GM13976 (cell line): ENCODE measurements around the gene MIGA2.

Experiments used
- DNase-seq: peaks from one replicate; pipeline ENCODE4 v3.0.0; 2012; ENCODE audit warnings: low spot score
- in situ Hi-C: fragments of 300-500 bp; cut with MboI; formaldehyde crosslinking; loops from one replicate; pipeline ENCODE4 v1.12.0; 2022; ENCODE audit warnings: low sequenced_read_pairs, mixed read lengths, inconsistent platforms; ENCODE audit not compliant: unreplicated experiment
- TF ChIP-seq, protein P1 (sequence below): IDR thresholded peaks from 2 replicates; pipeline ENCODE4 v1.5.1; 2012; ENCODE audit warnings: borderline replicate concordance, mild to moderate bottlenecking; ENCODE audit not compliant: insufficient read depth; ENCODE audit errors: extremely low read depth, missing control alignments, control extremely low read depth

The MIGA2 gene

DNA sequence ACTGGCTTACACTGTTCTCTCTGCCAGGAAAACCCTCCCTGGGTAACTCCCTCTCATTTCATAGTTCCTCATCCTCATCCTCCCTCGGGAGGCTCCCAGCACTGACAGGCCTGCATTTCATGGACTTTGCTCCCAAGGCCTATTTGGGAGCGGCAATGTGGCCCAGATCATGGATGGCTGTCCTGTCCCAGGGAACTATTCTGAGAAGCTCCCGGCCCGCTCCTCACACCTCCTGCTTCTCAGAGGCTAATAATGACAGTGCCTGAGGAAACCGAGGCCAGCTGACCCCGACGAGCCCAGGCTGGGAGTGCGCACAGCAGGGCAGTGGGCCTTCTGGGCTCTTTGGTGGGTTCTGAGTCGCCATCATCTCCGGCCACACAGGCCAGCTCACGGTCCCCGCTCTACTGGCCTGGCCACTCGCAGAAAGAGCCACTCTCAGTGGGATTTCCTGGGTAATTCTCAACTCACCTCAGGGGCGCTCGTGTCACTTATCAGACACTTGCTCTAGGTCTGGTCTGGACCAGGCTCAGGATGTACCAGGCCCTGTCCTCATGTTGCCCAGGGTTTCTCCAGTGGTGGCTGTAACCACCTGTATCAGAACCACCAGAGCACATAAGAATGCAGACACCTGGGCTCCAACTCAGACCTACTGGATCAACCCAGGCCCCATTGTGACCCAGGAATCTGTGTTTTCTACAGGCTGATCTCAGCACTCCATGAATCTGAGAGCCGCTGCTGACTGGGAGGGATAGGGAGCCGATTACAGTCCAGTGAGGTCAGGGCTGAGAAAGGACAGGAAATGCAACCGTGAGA lies 42.5 kb downstream of the MIGA2 start:
- DNase-seq: no peak
- in situ Hi-C loops: no loop called here
- TF ChIP-seq, protein P1, sequence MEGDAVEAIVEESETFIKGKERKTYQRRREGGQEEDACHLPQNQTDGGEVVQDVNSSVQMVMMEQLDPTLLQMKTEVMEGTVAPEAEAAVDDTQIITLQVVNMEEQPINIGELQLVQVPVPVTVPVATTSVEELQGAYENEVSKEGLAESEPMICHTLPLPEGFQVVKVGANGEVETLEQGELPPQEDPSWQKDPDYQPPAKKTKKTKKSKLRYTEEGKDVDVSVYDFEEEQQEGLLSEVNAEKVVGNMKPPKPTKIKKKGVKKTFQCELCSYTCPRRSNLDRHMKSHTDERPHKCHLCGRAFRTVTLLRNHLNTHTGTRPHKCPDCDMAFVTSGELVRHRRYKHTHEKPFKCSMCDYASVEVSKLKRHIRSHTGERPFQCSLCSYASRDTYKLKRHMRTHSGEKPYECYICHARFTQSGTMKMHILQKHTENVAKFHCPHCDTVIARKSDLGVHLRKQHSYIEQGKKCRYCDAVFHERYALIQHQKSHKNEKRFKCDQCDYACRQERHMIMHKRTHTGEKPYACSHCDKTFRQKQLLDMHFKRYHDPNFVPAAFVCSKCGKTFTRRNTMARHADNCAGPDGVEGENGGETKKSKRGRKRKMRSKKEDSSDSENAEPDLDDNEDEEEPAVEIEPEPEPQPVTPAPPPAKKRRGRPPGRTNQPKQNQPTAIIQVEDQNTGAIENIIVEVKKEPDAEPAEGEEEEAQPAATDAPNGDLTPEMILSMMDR: no peak

DNA sequence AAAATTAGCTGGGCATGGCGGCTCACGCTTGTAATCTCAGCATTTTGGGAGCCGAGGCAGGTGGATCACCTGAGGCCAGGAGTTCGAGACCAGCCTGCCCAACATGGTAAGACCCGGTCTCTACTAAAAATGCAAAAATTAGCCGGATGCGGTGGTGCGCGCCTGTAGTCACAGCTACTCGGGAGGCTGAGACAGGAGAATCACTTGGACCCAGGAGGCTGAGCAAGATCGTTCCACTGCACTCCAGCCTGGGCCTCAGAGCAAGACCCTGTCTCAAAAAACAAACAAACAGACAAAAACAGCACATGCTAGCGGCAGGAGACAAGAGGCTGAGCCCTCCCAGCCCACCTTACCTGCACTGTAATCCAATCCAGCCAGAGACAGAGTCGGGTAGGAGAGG lies 43.4 kb downstream of the MIGA2 start:
- TF ChIP-seq, protein P1: no peak
- DNase-seq: no peak
- in situ Hi-C loops: no loop called here

DNA sequence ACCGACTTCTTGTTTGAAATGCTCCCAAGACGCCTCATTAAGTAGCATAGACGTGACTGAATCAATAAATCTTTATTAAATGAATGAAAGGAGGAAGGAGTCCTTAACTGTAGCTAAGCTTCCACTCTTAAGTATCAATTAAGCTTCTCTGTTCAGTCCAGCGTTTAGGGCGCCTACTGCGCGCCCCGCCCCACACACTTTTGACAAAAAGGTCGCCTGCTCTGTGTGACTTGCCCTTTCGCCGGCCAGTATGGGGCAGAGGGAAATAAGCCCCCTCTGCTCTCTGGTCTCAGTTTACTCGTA lies 43.8 kb downstream of the MIGA2 start:
- no peak for DNase-seq
- TF ChIP-seq, protein P1: no peak
- in situ Hi-C loops: no loop called here

DNA sequence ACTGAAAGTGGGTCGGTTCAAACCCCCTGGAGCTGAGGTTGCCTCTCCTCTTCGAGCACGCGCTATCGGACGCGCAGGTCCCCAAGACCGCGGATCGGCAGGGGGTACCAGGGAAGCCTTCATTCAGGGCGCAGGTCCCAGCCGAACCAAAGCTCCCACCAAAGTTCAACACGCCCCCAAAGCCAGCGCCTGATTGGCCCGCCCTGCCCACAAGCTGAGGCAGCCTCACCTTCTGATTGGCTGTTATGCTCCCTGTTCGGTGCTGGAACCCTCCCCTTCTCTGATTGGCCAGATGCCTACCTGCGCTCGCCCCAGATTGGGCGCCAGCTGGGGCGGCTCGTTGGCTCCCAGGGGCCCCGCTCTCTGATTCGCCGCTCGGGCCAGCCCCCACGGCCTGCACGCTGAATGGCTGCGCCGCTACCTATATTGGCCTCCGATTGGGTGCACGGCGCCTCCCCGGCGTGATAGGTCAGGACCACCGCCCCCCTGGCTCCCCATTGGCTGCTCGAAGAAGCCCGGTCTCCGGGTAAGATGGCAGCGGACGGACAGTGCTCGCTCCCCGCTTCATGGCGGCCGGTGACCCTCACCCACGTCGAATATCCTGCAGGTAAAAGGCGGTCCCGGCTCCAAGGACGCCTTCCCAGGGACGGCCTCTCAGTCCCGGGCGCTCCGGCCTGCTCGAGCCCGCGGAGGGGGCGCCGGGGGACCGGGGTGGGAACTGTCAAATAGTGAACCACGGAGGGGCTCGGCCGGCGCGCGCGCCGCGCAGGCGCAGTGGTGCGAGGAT lies 44.4 kb downstream of the MIGA2 start, which contains the start of gene DOLPP1:
Gene DOLPP1, plus strand, starts transcription at position 511 of the 787 bp plus-strand sequence. Its CDS starts 21 bp downstream, at position 532.
- TF ChIP-seq, protein P1: no peak
- peak; percentile 100 for DNase-seq
- in situ Hi-C loops: no loop called here

DNA sequence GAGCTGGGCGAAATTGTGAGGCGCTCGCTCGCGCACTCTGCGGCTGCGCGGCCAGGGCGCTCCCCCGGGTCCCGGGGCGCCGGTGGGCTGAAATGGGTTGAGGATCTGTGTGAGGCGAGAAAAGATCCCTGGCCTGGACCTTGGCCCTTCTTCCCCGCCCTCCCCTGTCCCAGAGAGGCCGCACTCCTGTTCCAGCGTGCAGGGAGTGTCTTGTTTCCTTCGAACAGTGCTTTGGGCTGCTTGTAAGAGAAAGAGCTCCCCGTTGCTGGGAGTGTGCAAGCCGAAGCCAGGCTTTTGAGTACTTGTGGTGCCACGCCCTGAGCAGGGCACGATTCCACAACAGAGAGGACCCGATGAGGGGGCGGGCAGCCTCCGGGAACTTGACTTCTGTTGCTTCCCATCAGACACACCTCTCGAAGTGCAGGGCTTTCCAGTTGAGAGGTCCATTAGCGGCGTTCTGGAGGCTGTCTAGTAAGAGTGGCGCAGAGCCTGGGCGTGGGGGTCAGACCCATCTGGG lies 45.0 kb downstream of the MIGA2 start:
- in situ Hi-C loops: no loop called here
- peak; percentile 96 for DNase-seq
- TF ChIP-seq, protein P1: no peak

DNA sequence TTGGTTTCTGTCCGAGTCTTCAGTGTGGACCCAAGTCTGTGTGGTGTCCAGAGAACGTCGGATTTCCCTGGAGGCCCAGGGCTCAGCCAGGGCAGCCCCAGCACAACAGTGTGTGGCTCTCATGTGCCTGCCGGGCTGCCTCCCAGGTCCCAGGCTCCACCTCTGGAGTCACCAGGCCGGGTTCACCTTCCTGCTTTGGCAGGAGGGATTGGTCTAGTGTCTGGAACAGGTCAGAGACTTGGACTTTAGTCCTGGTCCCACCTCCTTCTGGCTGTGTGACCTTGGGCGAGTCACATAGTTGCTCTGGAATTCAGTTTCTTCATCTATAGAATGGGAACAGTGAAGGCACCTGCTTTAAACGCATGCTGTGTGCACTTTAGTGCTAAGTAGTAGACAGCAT lies 47.7 kb downstream of the MIGA2 start:
- TF ChIP-seq, protein P1: no peak
- in situ Hi-C loops: no loop called here

More for the DNA sequence above, 47.7 kb downstream of the MIGA2 start:
- DNase-seq: no peak
